Activated naive CD8-positive, alpha-beta T cell treated with anti-CD3 and anti-CD28 coated beads, Interleukin-2, amount 10 ng/mL, durations not matched to agents 7 days and 5 days (primary cell): ENCODE data around the gene XXYLT1. TPM values are rescaled to one million over a fixed set of nuclear protein-coding genes. Genes with fewer than 3 reads are reported as not detected.
"Not testable (repeated sequence)": the region's sequence is repeated elsewhere in the genome, so short reads cannot be mapped to it uniquely, and the experiment has no call there.

Experiments used
- ATAC-seq: fragments of 150-1000 bp; cut with Tn5 transposase; one replicate; pipeline ENCODE4 v1.10.0; 2021; ENCODE audit warnings: low read depth, moderate library complexity
- POLR2A ChIA-PET: fragments of 350-600 bp; sonication (Branson Sonifier 250); formaldehyde crosslinking; loops from one replicate; lab custom pipeline; 2021; ENCODE audit warnings: antibody characterized with exemption; lab: Charles Lee
- DNase-seq: peaks from one replicate; pipeline ENCODE4 v3.0.0; 2021
- H3K27ac Mint-ChIP-seq: one replicate; pipeline ENCODE4 v1.8.0; 2022; ENCODE audit warnings: mild to moderate bottlenecking, mixed read lengths
- H3K27me3 Mint-ChIP-seq: one replicate; pipeline ENCODE4 v1.8.0; 2022; ENCODE audit warnings: mild to moderate bottlenecking, moderate library complexity, mixed read lengths
- H3K36me3 Mint-ChIP-seq: one replicate; pipeline ENCODE4 v1.8.0; 2021; ENCODE audit warnings: mild to moderate bottlenecking, mixed read lengths
- H3K4me1 Mint-ChIP-seq: one replicate; pipeline ENCODE4 v1.8.0; 2021; ENCODE audit warnings: mixed read lengths
- H3K4me3 Mint-ChIP-seq: one replicate; pipeline ENCODE4 v1.8.0; 2022; ENCODE audit warnings: mild to moderate bottlenecking, moderate library complexity, mixed read lengths
- H3K9me3 Mint-ChIP-seq: one replicate; pipeline ENCODE4 v1.8.0; 2021; ENCODE audit warnings: mixed read lengths
- total RNA-seq, 2 experiments: library from RNA; stranded (reverse); gene quantifications; one replicate each; pipeline ENCODE4 v1.2.3, GENCODE V29; 2021

XXYLT1 gene
- total RNA-seq, 2 experiments from 2014 or later, result 6.8 to 8.3 TPM

DNA sequence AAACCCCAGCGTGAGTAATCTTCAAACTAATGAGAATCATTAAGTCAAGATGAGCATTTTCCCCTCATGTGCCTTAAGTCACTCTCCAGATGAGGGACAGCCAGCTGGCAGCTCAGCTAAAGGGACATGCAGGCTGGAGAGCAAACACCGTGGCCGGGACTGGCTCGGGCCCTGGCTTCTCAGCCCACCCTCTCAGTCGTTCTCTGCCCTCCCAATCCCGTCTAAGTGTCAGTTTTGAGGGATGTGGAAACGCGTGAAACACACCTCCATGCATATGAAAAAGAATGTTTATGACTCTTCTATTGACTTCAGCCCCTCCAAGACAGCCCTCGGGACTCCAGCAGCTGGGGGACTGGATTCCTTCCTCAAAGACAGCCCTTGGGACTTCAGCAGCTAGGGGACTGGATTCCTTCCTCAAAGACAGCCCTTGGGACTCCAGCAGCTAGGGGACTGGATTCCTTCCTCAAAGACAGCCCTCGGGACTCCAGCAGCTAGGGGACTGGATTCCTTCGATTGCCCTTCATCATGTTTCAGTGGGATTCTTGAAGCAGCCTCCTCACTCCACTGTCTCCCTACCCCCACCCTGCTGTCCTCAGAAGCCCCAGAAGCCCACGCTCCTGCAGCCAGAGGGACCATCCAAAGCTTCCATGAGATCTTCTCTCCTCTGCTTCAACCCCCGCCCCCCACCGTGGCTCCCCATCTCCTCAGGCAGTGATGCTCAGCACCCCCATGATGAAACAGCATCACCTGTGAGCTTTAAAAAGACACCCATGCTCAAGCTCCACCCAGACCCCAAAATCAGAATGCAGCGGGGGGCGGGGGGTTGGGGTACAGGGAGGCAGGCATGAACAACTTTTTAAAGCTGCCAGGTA, 228.9 kb downstream of the XXYLT1 start:
- Mint-ChIP-seq H3K4me3 (no peak overlapping the region), H3K27me3 (peaks cover 12% of the 10 kb centered on the region), H3K4me1 (no peaks in the 10 kb centered on the region), H3K36me3 (no peaks in the 10 kb centered on the region), H3K27ac (no peak overlapping the region), H3K9me3 (no peaks in the 10 kb centered on the region)
- DNase-seq (no peak), ATAC-seq (no peak)
- POLR2A ChIA-PET, result no interaction called here

- Mint-ChIP-seq H3K4me3 (no peak overlapping the region), H3K27me3 (peaks cover 12% of the 10 kb centered on the region), H3K27ac (no peak overlapping the region), H3K9me3 (no peaks in the 10 kb centered on the region), H3K4me1 (no peaks in the 10 kb centered on the region), H3K36me3 (no peaks in the 10 kb centered on the region)
- no peak for ATAC-seq
- POLR2A ChIA-PET, result no interaction called here
- no peak for DNase-seq
Measured at GRCh38 chr3:195040773-195041520, 230.0 kb downstream of the XXYLT1 start.

GRCh38 chr3:195040094-195040493, 230.9 kb downstream of the XXYLT1 start:
- H3K9me3 Mint-ChIP-seq, result no peaks in the 10 kb centered on the region
- no peak overlapping the region for H3K4me3 Mint-ChIP-seq
- ATAC-seq (no peak), DNase-seq (no peak)
- H3K27ac Mint-ChIP-seq, result no peak overlapping the region
- peaks cover 12% of the 10 kb centered on the region for H3K27me3 Mint-ChIP-seq
- POLR2A ChIA-PET, result no interaction called here
- no peaks in the 10 kb centered on the region for H3K4me1 Mint-ChIP-seq
- H3K36me3 Mint-ChIP-seq, result no peaks in the 10 kb centered on the region

- H3K36me3 Mint-ChIP-seq, result no peaks in the 10 kb centered on the region
- ATAC-seq (no peak), DNase-seq (no peak)
- POLR2A ChIA-PET, result no interaction called here
- no peaks in the 10 kb centered on the region for H3K9me3 Mint-ChIP-seq
- no peaks in the 10 kb centered on the region for H3K4me1 Mint-ChIP-seq
- peaks cover 13% of the 10 kb centered on the region for H3K27me3 Mint-ChIP-seq
- no peak overlapping the region for H3K27ac Mint-ChIP-seq
- H3K4me3 Mint-ChIP-seq, result no peak overlapping the region
Measured at GRCh38 chr3:195039180-195039843, 231.6 kb downstream of the XXYLT1 start.

- ATAC-seq (no peak), DNase-seq (no peak)
- no peaks in the 10 kb centered on the region for H3K4me1 Mint-ChIP-seq
- H3K9me3 Mint-ChIP-seq, result no peaks in the 10 kb centered on the region
- H3K27ac Mint-ChIP-seq, result no peak overlapping the region
- no peaks in the 10 kb centered on the region for H3K36me3 Mint-ChIP-seq
- no peak overlapping the region for H3K4me3 Mint-ChIP-seq
- peaks cover 14% of the 10 kb centered on the region for H3K27me3 Mint-ChIP-seq
- POLR2A ChIA-PET, result no interaction called here
Measured at GRCh38 chr3:195038161-195038560, 232.8 kb downstream of the XXYLT1 start.

- DNase-seq, H3K27ac Mint-ChIP-seq, H3K9me3 Mint-ChIP-seq, POLR2A ChIA-PET, ATAC-seq, H3K4me1 Mint-ChIP-seq, H3K4me3 Mint-ChIP-seq, H3K36me3 Mint-ChIP-seq: not testable (repeated sequence)
- H3K27me3 Mint-ChIP-seq, result peaks cover 14% of the 10 kb centered on the region
Measured at GRCh38 chr3:195037586-195037985, 233.4 kb downstream of the XXYLT1 start.

DNA sequence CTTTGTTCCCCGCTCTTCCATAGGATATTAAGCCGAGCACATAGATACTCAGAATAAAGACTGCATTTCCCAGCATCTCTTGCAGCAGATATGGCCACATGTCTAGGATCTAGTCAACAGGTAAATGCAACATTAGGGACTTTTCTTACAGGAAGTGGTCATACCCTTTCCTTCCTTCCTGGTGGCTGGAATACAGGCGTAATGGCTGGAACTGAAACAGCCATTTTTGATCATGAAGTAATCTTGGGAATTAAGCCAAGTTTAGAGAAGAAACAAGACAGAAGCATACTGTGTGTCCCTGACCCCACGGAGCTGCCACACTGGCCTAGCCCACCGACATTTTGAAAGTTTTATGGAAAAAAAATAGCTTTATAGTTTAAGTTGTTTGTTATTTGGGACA, 234.0 kb downstream of the XXYLT1 start:
- H3K27me3 Mint-ChIP-seq, result peaks cover 14% of the 10 kb centered on the region
- ATAC-seq (no peak), DNase-seq (no peak)
- H3K4me1 Mint-ChIP-seq, result no peaks in the 10 kb centered on the region
- POLR2A ChIA-PET, result no interaction called here
- no peaks in the 10 kb centered on the region for H3K36me3 Mint-ChIP-seq
- no peak overlapping the region for H3K27ac Mint-ChIP-seq
- no peak overlapping the region for H3K4me3 Mint-ChIP-seq
- no peaks in the 10 kb centered on the region for H3K9me3 Mint-ChIP-seq

GRCh38 chr3:195036574-195036973, 234.4 kb downstream of the XXYLT1 start:
- ATAC-seq (no peak), DNase-seq (no peak)
- no peak overlapping the region for H3K27ac Mint-ChIP-seq
- POLR2A ChIA-PET, result no interaction called here
- H3K9me3 Mint-ChIP-seq, result no peaks in the 10 kb centered on the region
- H3K36me3 Mint-ChIP-seq, result no peaks in the 10 kb centered on the region
- peaks cover 14% of the 10 kb centered on the region for H3K27me3 Mint-ChIP-seq
- no peaks in the 10 kb centered on the region for H3K4me1 Mint-ChIP-seq
- H3K4me3 Mint-ChIP-seq, result no peak overlapping the region

DNA sequence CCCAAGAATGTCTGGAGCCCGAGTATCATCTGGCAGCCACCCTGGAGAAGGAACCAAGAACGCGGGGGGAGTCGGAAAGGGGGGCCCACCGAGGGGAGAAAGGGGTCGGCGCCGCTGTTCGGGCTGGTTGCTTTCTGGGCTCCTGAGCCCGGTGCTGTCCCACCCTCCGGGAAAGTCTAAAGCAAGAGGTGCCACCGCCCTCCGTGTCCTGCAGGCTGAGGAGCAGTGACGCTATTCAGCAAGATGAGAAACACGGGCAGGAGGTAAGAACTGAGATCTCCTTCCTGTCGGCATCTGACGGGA, 234.8 kb downstream of the XXYLT1 start:
- Mint-ChIP-seq H3K4me3 (no peak overlapping the region), H3K9me3 (no peaks in the 10 kb centered on the region), H3K4me1 (no peaks in the 10 kb centered on the region), H3K27ac (no peak overlapping the region), H3K36me3 (no peaks in the 10 kb centered on the region), H3K27me3 (peaks cover 14% of the 10 kb centered on the region)
- POLR2A ChIA-PET, result no interaction called here
- no peak for ATAC-seq
- DNase-seq, result no peak

DNA sequence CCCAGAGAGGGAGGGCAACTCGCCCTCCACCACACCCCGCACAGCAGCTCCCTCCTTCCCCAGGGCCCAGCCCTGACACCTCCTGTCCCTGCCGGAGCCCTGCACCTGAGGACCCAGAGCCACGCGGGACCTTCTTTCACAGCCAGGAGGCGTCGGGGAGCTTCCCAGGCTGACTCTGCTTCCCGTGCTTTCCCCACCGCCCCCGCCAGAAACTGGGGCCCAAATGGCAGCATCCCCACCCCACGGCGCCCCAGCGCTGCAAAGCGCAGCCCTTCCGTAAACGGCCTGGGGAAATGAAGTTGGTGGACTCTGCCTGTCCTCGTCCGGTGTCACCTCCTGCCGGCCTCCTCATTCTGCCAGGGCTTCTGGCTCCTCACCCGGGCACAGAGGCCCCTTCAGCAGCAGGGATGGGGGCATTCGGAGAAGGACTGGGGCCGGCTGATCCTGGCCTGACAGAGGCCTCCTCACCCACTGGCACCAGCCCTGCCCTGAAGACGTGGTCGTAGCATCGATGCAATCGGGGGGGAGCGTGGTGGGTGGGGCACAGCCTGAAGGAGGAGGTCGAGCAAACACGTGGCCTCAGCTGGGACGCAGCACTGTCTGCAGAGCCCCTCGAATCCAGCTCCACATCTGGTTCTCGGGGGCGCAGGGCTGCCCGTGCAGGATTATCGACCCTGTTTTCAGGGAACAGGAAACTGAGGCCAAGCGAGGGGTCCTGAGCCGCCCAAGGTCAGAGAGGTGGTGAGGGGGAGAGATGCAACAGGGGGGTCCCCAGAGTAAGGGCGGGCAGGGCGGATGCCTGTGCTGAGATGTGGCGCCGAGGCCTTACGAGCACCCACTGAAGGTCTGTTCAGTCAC, 235.4 kb downstream of the XXYLT1 start:
- Mint-ChIP-seq H3K4me1 (no peaks in the 10 kb centered on the region), H3K36me3 (no peaks in the 10 kb centered on the region), H3K27me3 (peaks cover 14% of the 10 kb centered on the region), H3K9me3 (no peaks in the 10 kb centered on the region), H3K4me3 (no peak overlapping the region), H3K27ac (no peak overlapping the region)
- no peak for ATAC-seq
- POLR2A ChIA-PET, result no interaction called here
- DNase-seq, result no peak

DNA sequence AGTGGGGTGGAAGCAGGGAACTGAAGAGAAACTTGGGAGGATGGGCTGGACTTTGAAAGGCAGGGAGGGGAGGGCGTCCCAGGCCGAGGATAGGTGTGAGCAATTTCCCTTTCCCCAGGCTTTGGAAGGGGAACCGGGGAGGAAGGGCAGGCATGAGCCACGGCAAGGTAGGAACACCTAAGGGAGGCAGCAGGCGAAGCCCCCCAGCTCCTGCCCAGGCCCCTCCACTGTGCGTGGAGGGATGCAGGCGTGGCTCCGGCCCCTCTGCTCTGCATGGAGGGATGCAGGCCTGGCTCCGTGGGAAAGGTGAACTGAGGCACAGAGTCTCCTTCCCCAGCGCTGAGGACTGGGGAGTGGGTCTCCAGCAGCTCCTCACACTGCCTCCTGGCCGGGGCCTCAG, 236.4 kb downstream of the XXYLT1 start:
- Mint-ChIP-seq H3K4me3 (no peak overlapping the region), H3K36me3 (no peaks in the 10 kb centered on the region), H3K4me1 (no peaks in the 10 kb centered on the region), H3K9me3 (no peaks in the 10 kb centered on the region), H3K27ac (no peak overlapping the region), H3K27me3 (peaks cover 14% of the 10 kb centered on the region)
- ATAC-seq (no peak), DNase-seq (no peak)
- POLR2A ChIA-PET, result no interaction called here

DNA sequence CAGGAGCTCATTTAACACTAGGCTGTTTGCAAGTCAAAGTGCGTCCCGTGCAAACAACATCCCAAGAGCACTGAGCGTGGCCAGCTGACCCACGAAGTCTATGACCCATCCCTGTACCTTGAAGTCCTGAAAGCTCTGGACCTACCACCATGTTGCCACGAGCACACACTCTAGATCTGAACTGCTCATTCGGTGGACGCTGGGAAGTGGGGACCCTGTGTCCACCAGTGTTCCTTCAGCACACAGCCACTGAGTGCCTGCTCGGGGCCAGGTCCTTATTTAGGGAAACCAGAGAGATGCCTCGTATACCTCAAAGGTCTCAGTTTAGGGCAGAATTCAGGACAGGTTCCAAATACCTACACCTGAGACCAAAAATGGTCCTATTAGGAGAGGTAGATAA, 236.9 kb downstream of the XXYLT1 start:
- Mint-ChIP-seq H3K4me1 (no peaks in the 10 kb centered on the region), H3K27ac (no peak overlapping the region), H3K36me3 (no peaks in the 10 kb centered on the region), H3K9me3 (no peaks in the 10 kb centered on the region), H3K27me3 (peaks cover 11% of the 10 kb centered on the region), H3K4me3 (no peak overlapping the region)
- POLR2A ChIA-PET, result no interaction called here
- ATAC-seq (no peak), DNase-seq (no peak)

- no peak for ATAC-seq
- POLR2A ChIA-PET, result no interaction called here
Measured at GRCh38 chr3:195033531-195034091, 237.3 kb downstream of the XXYLT1 start.

More at GRCh38 chr3:195033531-195034091, 237.3 kb downstream of the XXYLT1 start:
- H3K4me3 Mint-ChIP-seq, result no peak overlapping the region
- no peak overlapping the region for H3K27ac Mint-ChIP-seq
- peaks cover 11% of the 10 kb centered on the region for H3K27me3 Mint-ChIP-seq
- peak; percentile 12 for DNase-seq
- no peaks in the 10 kb centered on the region for H3K9me3 Mint-ChIP-seq
- no peaks in the 10 kb centered on the region for H3K36me3 Mint-ChIP-seq
- no peaks in the 10 kb centered on the region for H3K4me1 Mint-ChIP-seq
